OCI-LY1 (cell line): Measurements from ENCODE around the gene RELCH.
A peak's percentile ranks its signal among the peaks of the same experiment; 100 is the strongest.

ENCODE experiments used
- H2AFZ ChIP-seq: fragments of 200-600 bp; sonication (generic), shearing (Covaris generic); 2 replicates; pipeline ENCODE4 v1.6.0; 2014; ENCODE audit warnings: antibody characterized with exemption, mild to moderate bottlenecking, low read length
- H3F3A ChIP-seq: fragments of 200-600 bp; sonication (generic), shearing (Covaris generic); 2 replicates; pipeline ENCODE4 v1.6.0; 2014; ENCODE audit warnings: mild to moderate bottlenecking, antibody characterized with exemption, low read length, moderate library complexity; ENCODE audit not compliant: insufficient read depth
- H3K27ac ChIP-seq: fragments of 200-600 bp; sonication (generic); 2 replicates; pipeline ENCODE4 v1.5.1; 2014; ENCODE audit warnings: low read length, mixed run types, mild to moderate bottlenecking, low read depth; ENCODE audit not compliant: poor library complexity, severe bottlenecking
- H3K27me3 ChIP-seq: fragments of 200-600 bp; sonication (generic); 2 replicates; pipeline ENCODE4 v1.6.0; 2014; ENCODE audit warnings: antibody characterized with exemption, mild to moderate bottlenecking, low read length, moderate library complexity; ENCODE audit not compliant: insufficient read depth
- H3K36me3 ChIP-seq: fragments of 200-600 bp; sonication (generic); 2 replicates; pipeline ENCODE4 v1.6.1; 2014; ENCODE audit warnings: mild to moderate bottlenecking, antibody characterized with exemption, low read length, moderate library complexity, mixed read lengths; ENCODE audit not compliant: insufficient read depth
- H3K4me1 ChIP-seq: fragments of 200-600 bp; sonication (generic); 2 replicates; pipeline ENCODE4 v1.5.1; 2014; ENCODE audit warnings: mild to moderate bottlenecking, low read length, moderate library complexity; ENCODE audit not compliant: insufficient read depth, severe bottlenecking
- H3K4me2 ChIP-seq: fragments of 200-600 bp; sonication (generic), shearing (Covaris generic); 2 replicates; pipeline ENCODE4 v1.6.1; 2014; ENCODE audit warnings: low read length
- H3K4me3 ChIP-seq: fragments of 200-600 bp; sonication (generic); 2 replicates; pipeline ENCODE4 v1.5.1; 2014; ENCODE audit warnings: low read length, low read depth, mild to moderate bottlenecking, mixed read lengths; ENCODE audit not compliant: poor library complexity, severe bottlenecking
- H3K79me2 ChIP-seq: fragments of 200-600 bp; shearing (Covaris generic); 2 replicates; pipeline ENCODE4 v1.6.1; 2016; ENCODE audit warnings: mixed run types, low read length, mixed read lengths; ENCODE audit not compliant: insufficient read depth
- H3K9ac ChIP-seq: fragments of 200-600 bp; sonication (generic), shearing (Covaris generic); 2 replicates; pipeline ENCODE4 v1.6.1; 2014; ENCODE audit warnings: mild to moderate bottlenecking, low read length, mixed read lengths
- H3K9me2 ChIP-seq: fragments of 200-600 bp; sonication (generic), shearing (Covaris generic); 2 replicates; pipeline ENCODE4 v1.6.1; 2014; ENCODE audit warnings: low read depth, mild to moderate bottlenecking, low read length, mixed read lengths
- H3K9me3 ChIP-seq: fragments of 200-600 bp; shearing (Covaris generic); 2 replicates; pipeline ENCODE4 v1.6.1; 2014; ENCODE audit warnings: low read length, mixed read lengths
- H4K20me1 ChIP-seq: fragments of 200-600 bp; sonication (generic), shearing (Covaris generic); 2 replicates; pipeline ENCODE4 v1.6.0; 2016; ENCODE audit warnings: mild to moderate bottlenecking, low read length; ENCODE audit not compliant: insufficient read depth
- EZH2 ChIP-seq: fragments of 200-600 bp; sonication (generic), shearing (Covaris generic); IDR thresholded peaks from 2 replicates; pipeline ENCODE4 v1.8.0; 2017; ENCODE audit warnings: borderline replicate concordance, mixed run types, mild to moderate bottlenecking, antibody characterized with exemption, low read length, moderate library complexity, mixed read lengths
- TF ChIP-seq, protein P1 (sequence below): fragments of 200-600 bp; sonication (generic), shearing (Covaris generic); IDR thresholded peaks from 2 replicates; pipeline ENCODE4 v1.5.1; 2017; ENCODE audit warnings: mild to moderate bottlenecking, antibody characterized with exemption, low read length, moderate library complexity, mixed read lengths

Gene RELCH

DNA sequence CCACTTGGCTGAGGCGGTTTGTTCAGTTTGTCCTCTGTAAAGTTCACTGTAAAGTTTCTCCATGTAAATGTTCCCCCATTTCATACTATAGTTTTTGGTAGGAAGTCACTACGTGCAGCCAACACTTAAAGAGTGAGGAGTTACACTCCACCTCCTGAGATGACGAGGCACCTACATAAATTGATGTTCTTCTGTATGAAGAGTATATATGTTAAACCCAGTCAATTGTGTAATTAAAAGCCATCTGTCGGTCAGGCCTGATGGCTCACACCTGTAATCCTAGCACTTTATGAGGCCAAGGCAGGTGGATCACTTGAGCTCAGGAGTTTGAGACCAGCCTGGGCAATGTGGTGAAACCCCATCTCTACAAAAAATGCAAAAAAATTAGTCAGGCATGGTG, 7.8 kb upstream of the RELCH start:
- Histone ChIP-seq H3K4me3 (no peak overlapping the region), H4K20me1 (no peaks in the 10 kb centered on the region), H3F3A (no peaks in the 10 kb centered on the region), H3K27me3 (no peaks in the 10 kb centered on the region), H3K36me3 (peaks cover 5% of the 10 kb centered on the region; the same call in 1 of the 2 replicates), H3K9ac (no peak overlapping the region), H3K27ac (peak overlapping the region; percentile 59), H3K9me2 (no peaks in the 10 kb centered on the region), H3K4me2 (peak overlapping the region; percentile 27; the same call in 1 of the 2 replicates), H3K79me2 (peaks cover 19% of the 10 kb centered on the region), H3K9me3 (no peaks in the 10 kb centered on the region), H2AFZ (no peak overlapping the region), H3K4me1 (peaks cover 32% of the 10 kb centered on the region)
- no peak for TF ChIP-seq EZH2
- TF ChIP-seq, protein P1, sequence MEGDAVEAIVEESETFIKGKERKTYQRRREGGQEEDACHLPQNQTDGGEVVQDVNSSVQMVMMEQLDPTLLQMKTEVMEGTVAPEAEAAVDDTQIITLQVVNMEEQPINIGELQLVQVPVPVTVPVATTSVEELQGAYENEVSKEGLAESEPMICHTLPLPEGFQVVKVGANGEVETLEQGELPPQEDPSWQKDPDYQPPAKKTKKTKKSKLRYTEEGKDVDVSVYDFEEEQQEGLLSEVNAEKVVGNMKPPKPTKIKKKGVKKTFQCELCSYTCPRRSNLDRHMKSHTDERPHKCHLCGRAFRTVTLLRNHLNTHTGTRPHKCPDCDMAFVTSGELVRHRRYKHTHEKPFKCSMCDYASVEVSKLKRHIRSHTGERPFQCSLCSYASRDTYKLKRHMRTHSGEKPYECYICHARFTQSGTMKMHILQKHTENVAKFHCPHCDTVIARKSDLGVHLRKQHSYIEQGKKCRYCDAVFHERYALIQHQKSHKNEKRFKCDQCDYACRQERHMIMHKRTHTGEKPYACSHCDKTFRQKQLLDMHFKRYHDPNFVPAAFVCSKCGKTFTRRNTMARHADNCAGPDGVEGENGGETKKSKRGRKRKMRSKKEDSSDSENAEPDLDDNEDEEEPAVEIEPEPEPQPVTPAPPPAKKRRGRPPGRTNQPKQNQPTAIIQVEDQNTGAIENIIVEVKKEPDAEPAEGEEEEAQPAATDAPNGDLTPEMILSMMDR, result no peak

- peaks cover 52% of the 10 kb centered on the region for H3K4me1 ChIP-seq
- H3K79me2 ChIP-seq, result peaks cover 28% of the 10 kb centered on the region
- no peak overlapping the region for H3K9ac ChIP-seq
- no peaks in the 10 kb centered on the region for H3K27me3 ChIP-seq
- no peaks in the 10 kb centered on the region for H3F3A ChIP-seq
- H3K4me3 ChIP-seq, result no peak overlapping the region
- H3K4me2 ChIP-seq, result no peak overlapping the region
- H3K36me3 ChIP-seq, result peaks cover 5% of the 10 kb centered on the region; the same call in 1 of the 2 replicates
- H3K9me2 ChIP-seq, result no peaks in the 10 kb centered on the region
- H2AFZ ChIP-seq, result no peak overlapping the region
- TF ChIP-seq EZH2, result no peak
- TF ChIP-seq, protein P1, result peak; percentile 31; the same call in 1 of the 2 replicates
- no peak overlapping the region for H3K27ac ChIP-seq
- H4K20me1 ChIP-seq, result no peaks in the 10 kb centered on the region
- H3K9me3 ChIP-seq, result no peaks in the 10 kb centered on the region
These were observed 4.8 kb upstream of the RELCH start for GRCh38 chr18:62182220-62182619.

DNA sequence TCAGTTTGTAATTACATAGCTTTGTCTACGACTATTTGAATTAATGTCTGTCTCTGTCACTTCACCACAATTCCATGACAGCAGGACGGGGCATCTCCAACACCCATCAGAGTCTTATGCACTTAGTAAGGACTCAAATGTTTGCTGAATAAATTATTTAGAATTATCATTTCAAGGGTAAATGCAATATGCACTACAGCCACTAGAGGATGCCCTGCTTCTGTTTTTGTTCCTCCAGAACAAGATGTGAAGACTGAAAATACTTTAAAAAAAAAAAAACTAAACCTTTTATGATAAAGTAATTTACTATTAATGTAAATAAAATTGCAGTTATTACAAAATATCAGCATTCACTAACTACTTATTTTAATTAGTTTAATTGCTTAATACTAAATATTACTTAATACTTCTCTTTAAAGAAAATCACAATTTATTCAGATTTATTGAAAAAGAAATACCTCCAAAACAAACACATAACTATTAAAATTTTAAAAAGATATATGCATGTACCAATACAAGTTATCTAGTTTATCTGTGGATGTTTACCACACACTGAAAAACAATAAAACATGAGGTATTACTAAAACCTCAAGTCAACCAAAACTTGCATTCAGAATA, 3.4 kb upstream of the RELCH start:
- Histone ChIP-seq H3K4me2 (no peak overlapping the region), H3F3A (no peaks in the 10 kb centered on the region), H3K27me3 (no peaks in the 10 kb centered on the region), H3K9me3 (no peaks in the 10 kb centered on the region), H3K9ac (no peak overlapping the region), H2AFZ (no peak overlapping the region), H3K36me3 (peaks cover 5% of the 10 kb centered on the region; the same call in 1 of the 2 replicates), H3K27ac (no peak overlapping the region), H4K20me1 (no peaks in the 10 kb centered on the region), H3K79me2 (peaks cover 43% of the 10 kb centered on the region), H3K9me2 (no peaks in the 10 kb centered on the region), H3K4me1 (peaks cover 53% of the 10 kb centered on the region), H3K4me3 (no peak overlapping the region)
- no peak for TF ChIP-seq EZH2
- TF ChIP-seq, protein P1, result peak; percentile 88
